Measurements from ENCODE around the gene SYCN. TPM values are rescaled to one million over a fixed set of nuclear protein-coding genes. Genes with fewer than 3 reads are reported as not detected.

Gene SYCN
- total RNA-seq, 1 experiment from 2014 or later = not detected

DNA sequence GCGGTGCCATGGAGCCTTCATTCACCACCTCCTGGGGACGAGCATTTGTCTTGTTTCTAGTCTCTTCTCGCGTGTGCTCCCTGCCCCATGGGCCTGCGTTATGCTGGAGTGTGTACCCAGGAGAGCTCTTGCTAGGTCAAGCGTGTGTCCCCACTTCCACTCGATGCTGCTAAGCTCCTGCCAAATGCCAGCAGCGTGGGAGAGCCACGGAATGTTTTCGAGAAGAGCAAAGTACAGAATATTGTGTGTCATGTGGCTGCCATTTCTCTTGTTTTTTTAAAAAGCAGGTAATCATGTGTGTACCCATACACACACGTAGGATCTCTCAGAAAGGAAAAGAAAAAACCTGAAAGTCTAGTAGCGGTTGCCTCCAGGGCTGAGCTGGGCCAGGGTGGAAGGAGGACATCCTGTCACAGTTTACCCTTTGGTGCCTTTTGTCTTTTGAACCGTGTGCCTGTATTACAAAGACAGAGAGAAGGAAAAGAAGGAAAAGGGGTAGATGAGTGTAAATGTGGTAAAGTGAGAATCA lies 49.9 kb downstream of the SYCN start:
- no peak overlapping the region for H3K4me3 ChIP-seq
- no peak overlapping the region for H3K27ac ChIP-seq
- peaks cover 2% of the 10 kb centered on the region for H3K36me3 ChIP-seq
- no peaks in the 10 kb centered on the region for H3K9me3 ChIP-seq (replicated peaks)
- no peak for DNase-seq
- H3K27me3 ChIP-seq = no peaks in the 10 kb centered on the region
- H3K4me1 ChIP-seq = peaks cover 6% of the 10 kb centered on the region

Other genes starting within 250 kb of the SYCN start
- 4.6 and 5.3 TPM in 2 replicates for gene FBXO17, start 228.5 kb downstream of the SYCN start, total RNA-seq (2014; rRNA removed; shearing (Covaris generic))
- 0.71 and 1.0 TPM in 2 replicates for gene FBXO27, start 171.7 kb downstream of the SYCN start, total RNA-seq (2014; rRNA removed; shearing (Covaris generic))
- not detected in 2 replicates for gene ACP7, start 119.9 kb downstream of the SYCN start, total RNA-seq (2014; rRNA removed; shearing (Covaris generic))
- 9.1 and 11.6 TPM in 2 replicates for gene PAK4, start 78.5 kb downstream of the SYCN start, total RNA-seq (2014; rRNA removed; shearing (Covaris generic))
- gene NCCRP1, start 7.3 kb downstream of the SYCN start, total RNA-seq (2014; rRNA removed; shearing (Covaris generic)) = 7.6 and 7.8 TPM in 2 replicates
- not detected in 2 replicates for gene IFNL3, start 40.7 kb upstream of the SYCN start, total RNA-seq (2014; rRNA removed; shearing (Covaris generic))
- gene IFNL4, start 44.6 kb upstream of the SYCN start, total RNA-seq (2014; rRNA removed; shearing (Covaris generic)) = not detected in 2 replicates
- gene IFNL2, start 64.1 kb upstream of the SYCN start, total RNA-seq (2014; rRNA removed; shearing (Covaris generic)) = not detected in 2 replicates
- gene IFNL1, start 92.1 kb upstream of the SYCN start, total RNA-seq (2014; rRNA removed; shearing (Covaris generic)) = not detected in 2 replicates
- gene LRFN1, start 116.6 kb upstream of the SYCN start, total RNA-seq (2014; rRNA removed; shearing (Covaris generic)) = 0.59 and 0.66 TPM in 2 replicates
- 3.3 and 3.7 TPM in 2 replicates for gene GMFG, start 131.8 kb upstream of the SYCN start, total RNA-seq (2014; rRNA removed; shearing (Covaris generic))
- 125 and 129 TPM in 2 replicates for gene SAMD4B, start 138.2 kb upstream of the SYCN start, total RNA-seq (2014; rRNA removed; shearing (Covaris generic))
- 73.6 and 85.7 TPM in 2 replicates for gene PAF1, start 186.8 kb upstream of the SYCN start, total RNA-seq (2014; rRNA removed; shearing (Covaris generic))
- gene MED29, start 187.1 kb upstream of the SYCN start, total RNA-seq (2014; rRNA removed; shearing (Covaris generic)) = 28.2 and 31.9 TPM in 2 replicates
- gene ZFP36, start 202.6 kb upstream of the SYCN start, total RNA-seq (2014; rRNA removed; shearing (Covaris generic)) = 2.4 and 2.7 TPM in 2 replicates
- gene PLEKHG2, start 208.4 kb upstream of the SYCN start, total RNA-seq (2014; rRNA removed; shearing (Covaris generic)) = 27.9 and 31.0 TPM in 2 replicates
- gene RPS16, start 231.7 kb upstream of the SYCN start, total RNA-seq (2014; rRNA removed; shearing (Covaris generic)) = 1,718 and 1,766 TPM in 2 replicates
- 89.8 and 106 TPM in 2 replicates for gene SUPT5H, start 241.3 kb upstream of the SYCN start, total RNA-seq (2014; rRNA removed; shearing (Covaris generic))

Measured in SJCRH30 (cell line).